Endothelial cell of umbilical vein (primary cell): Measurements from ENCODE around the gene POU6F2. TPM values are rescaled to one million over a fixed set of nuclear protein-coding genes. Genes with fewer than 3 reads are reported as not detected.

Source experiments
- BruUV-seq: library from RNA; stranded (reverse); fragments of 400-500 nt; replicated peaks from 2 replicates; lab custom pipeline; 2021; lab: Mats Ljungman, UMichigan
- CTCF ChIA-PET: fragments of 300-600, 350-600 bp; sonication (Branson Sonifier 250); formaldehyde crosslinking; loops from one replicate; lab custom pipeline; 2021; ENCODE audit warnings: antibody characterized with exemption, inconsistent platforms; lab: Charles Lee
- POLR2A ChIA-PET: fragments of 300-600, 350-600 bp; sonication (Branson Sonifier 250); formaldehyde crosslinking; loops from one replicate; lab custom pipeline; 2021; ENCODE audit warnings: antibody characterized with exemption, inconsistent platforms; lab: Charles Lee
- DNase-seq: peaks from one replicate; pipeline ENCODE4 v3.0.0-alpha.2; 2011; ENCODE audit warnings: low read depth, low spot score
- FAIRE-seq: peaks from 2 replicates; lab custom pipeline; 2011; peaks lifted over from hg19 to GRCh38; lab: Jason Lieb, UNC
- H2AFZ ChIP-seq: 2 replicates; pipeline ENCODE4 v1.6.0; 2012; ENCODE audit warnings: low read depth, low read length, control low read depth, inconsistent platforms
- H3K27ac ChIP-seq: 2 replicates; pipeline ENCODE4 v1.5.1; 2011; ENCODE audit warnings: low read depth, mild to moderate bottlenecking, control low read depth, low read length, moderate library complexity; ENCODE audit not compliant: insufficient read depth
- H3K27me3 ChIP-seq, 2 experiments: 2 replicates each; pipeline versions ENCODE4 v1.6.0 to v1.6.1; 2011; ENCODE audit warnings: low read length in 2 of 2, mixed read lengths in 1 of 2; ENCODE audit not compliant: control insufficient read depth in 2 of 2, insufficient read depth in 2 of 2
- H3K36me3 ChIP-seq, 2 experiments: 2 replicates in 1 of 2; 3 replicates in 1 of 2; pipeline ENCODE4 v1.5.1; 2011; ENCODE audit warnings: low read length in 2 of 2, mild to moderate bottlenecking in 1 of 2, moderate library complexity in 1 of 2; ENCODE audit not compliant: control insufficient read depth in 2 of 2, insufficient read depth in 2 of 2; ENCODE audit errors: extremely low read depth in 1 of 2
- H3K4me1 ChIP-seq: 3 replicates; pipeline ENCODE4 v1.5.1; 2011; ENCODE audit warnings: mild to moderate bottlenecking, low read length; ENCODE audit not compliant: control insufficient read depth, insufficient read depth; ENCODE audit errors: extremely low read depth
- H3K4me2 ChIP-seq: 2 replicates; pipeline ENCODE4 v1.6.1; 2011; ENCODE audit warnings: low read length, control low read depth, mixed read lengths; ENCODE audit not compliant: insufficient read depth
- H3K4me3 ChIP-seq, 3 experiments: fragments of 200-600 bp in 1 of 3; sonication (generic), shearing (Covaris generic) in 1 of 3; replicated peaks in 1 of 3; 2 replicates each; pipeline ENCODE4 v1.5.1; 2011 to 2016; ENCODE audit warnings: control low read depth in 3 of 3, low read length in 3 of 3, mild to moderate bottlenecking in 2 of 3, inconsistent platforms in 1 of 3, low read depth in 1 of 3, moderate library complexity in 1 of 3; ENCODE audit not compliant: insufficient read depth in 1 of 3
- H3K79me2 ChIP-seq: 2 replicates; pipeline ENCODE4 v1.6.0; 2012; ENCODE audit warnings: low read length, inconsistent platforms; ENCODE audit not compliant: control insufficient read depth, insufficient read depth
- H3K9ac ChIP-seq: replicated peaks from 2 replicates; pipeline ENCODE3; 2011; ENCODE audit warnings: low read length, control low read depth; ENCODE audit not compliant: insufficient read depth; ENCODE audit errors: extremely low read depth
- H3K9me1 ChIP-seq: replicated peaks from 3 replicates; pipeline ENCODE4 v1.6.0; 2011; ENCODE audit warnings: mild to moderate bottlenecking, low read length; ENCODE audit not compliant: control insufficient read depth, insufficient read depth; ENCODE audit errors: extremely low read depth
- H3K9me3 ChIP-seq: replicated peaks from 2 replicates; pipeline ENCODE4 v1.5.1; 2012; ENCODE audit warnings: low read length, inconsistent platforms; ENCODE audit not compliant: control insufficient read depth, insufficient read depth
- H4K20me1 ChIP-seq: replicated peaks from 2 replicates; pipeline ENCODE3; 2011; ENCODE audit warnings: mild to moderate bottlenecking, low read length; ENCODE audit not compliant: control insufficient read depth, insufficient read depth; ENCODE audit errors: extremely low read depth
- FOS ChIP-seq: IDR thresholded peaks from 2 replicates; pipeline ENCODE4 v1.6.1; 2011; ENCODE audit warnings: mild to moderate bottlenecking, low read length, moderate library complexity, borderline replicate concordance; ENCODE audit not compliant: insufficient read depth
- GATA2 ChIP-seq: IDR thresholded peaks from 2 replicates; pipeline ENCODE4 v1.7.0; 2011; ENCODE audit warnings: low read depth, mild to moderate bottlenecking, moderate library complexity, mixed read lengths, low read length; ENCODE audit not compliant: insufficient read length, insufficient read depth
- JUN ChIP-seq: IDR thresholded peaks from 2 replicates; pipeline ENCODE4 v1.6.1; 2011; ENCODE audit warnings: borderline replicate concordance, low read depth; ENCODE audit not compliant: insufficient read length, insufficient read depth
- MAX ChIP-seq: IDR thresholded peaks from 2 replicates; pipeline ENCODE4 v1.6.1; 2011; ENCODE audit not compliant: insufficient read depth, insufficient read length
- MYC ChIP-seq: IDR thresholded peaks from one replicate; pipeline ENCODE4 v1.6.1; 2011; ENCODE audit warnings: mild to moderate bottlenecking, low read depth, low read length
- POLR2A ChIP-seq: IDR thresholded peaks from 2 replicates; pipeline ENCODE4 v1.6.1; 2012; ENCODE audit warnings: low read depth, mild to moderate bottlenecking, control low read depth, low read length
- POLR2AphosphoS5 ChIP-seq: IDR thresholded peaks from 2 replicates; pipeline ENCODE4 v1.6.1; 2012; ENCODE audit warnings: low read depth, mild to moderate bottlenecking, control low read depth, low read length, moderate library complexity; ENCODE audit not compliant: insufficient read depth
- dilution Hi-C: fragments of 300-500 bp; cut with MboI; formaldehyde crosslinking; loops from one replicate; pipeline ENCODE4 v1.15.0; 2019; ENCODE audit warnings: low sequenced_read_pairs; ENCODE audit not compliant: extremely low pct_ligation_motif_present
- intact Hi-C: fragments of 100-400 bp; cut with micrococcal nuclease; formaldehyde crosslinking; loops from one replicate; pipeline ENCODE4 v1.10.0; 2022
- polyA plus RNA-seq, 4 experiments: library from polyadenylated mRNA; depleted of rRNA in 3 of 4; stranded (reverse) in 3 of 4; unstranded in 1 of 4; fragments of >200 nt; gene quantifications; 2 replicates each; pipeline versions ENCODE4 v1.2.1 to v1.2.3, GENCODE V29; 2011 to 2012; ENCODE audit warnings: missing spikeins in 1 of 4
- total RNA-seq: library from RNA; stranded (reverse); gene quantifications from 2 replicates; pipeline ENCODE4 v1.2.3, GENCODE V29; 2021

POU6F2 gene
- total and polyA plus RNA-seq, 2 donors (not counting 3 experiments of a cell fraction or from before 2014, with no cell fraction given): 0.29 TPM; not detected in 1

- no peak overlapping the region for H3K4me3 ChIP-seq
- no peak for FAIRE-seq
- no peaks in the 10 kb centered on the region for H3K36me3 ChIP-seq
- H4K20me1 ChIP-seq: no peaks in the 10 kb centered on the region
- intact Hi-C loops: no loop called here
- no peak for DNase-seq
- no peaks in the 10 kb centered on the region for H3K9me1 ChIP-seq
- ChIA-PET POLR2A (no interaction called here), CTCF (interaction anchor here (0.6 to 1.7 kb wide), 3 partner anchors 35 to 41 kb away, joined by 3 to 6 read pairs (median 4); no protein-coding TSS in a partner anchor)
- H3K9ac ChIP-seq: no peak overlapping the region
- no peaks in the 10 kb centered on the region for H3K79me2 ChIP-seq
- no peak overlapping the region for H3K27ac ChIP-seq
- dilution Hi-C loops: no loop called here
- BruUV-seq: no TSS peak
- no peak for TF ChIP-seq MAX
- no peak for TF ChIP-seq POLR2AphosphoS5
- TF ChIP-seq JUN: no peak
- TF ChIP-seq MYC: no peak
- TF ChIP-seq GATA2: no peak
- no peak for TF ChIP-seq FOS
- TF ChIP-seq POLR2A: no peak
- no peaks in the 10 kb centered on the region for H3K9me3 ChIP-seq
- no peak overlapping the region for H3K4me2 ChIP-seq
- no peaks in the 10 kb centered on the region for H3K4me1 ChIP-seq
- no peak overlapping the region for H2AFZ ChIP-seq
- peaks cover 3 to 4% of the 10 kb centered on the region in 2 experiments for H3K27me3 ChIP-seq
These were observed 511.0 kb downstream of the POU6F2 start for GRCh38 chr7:39488467-39489393.
